Measurements from ENCODE around the gene TIGD3.

The TIGD3 gene

DNA sequence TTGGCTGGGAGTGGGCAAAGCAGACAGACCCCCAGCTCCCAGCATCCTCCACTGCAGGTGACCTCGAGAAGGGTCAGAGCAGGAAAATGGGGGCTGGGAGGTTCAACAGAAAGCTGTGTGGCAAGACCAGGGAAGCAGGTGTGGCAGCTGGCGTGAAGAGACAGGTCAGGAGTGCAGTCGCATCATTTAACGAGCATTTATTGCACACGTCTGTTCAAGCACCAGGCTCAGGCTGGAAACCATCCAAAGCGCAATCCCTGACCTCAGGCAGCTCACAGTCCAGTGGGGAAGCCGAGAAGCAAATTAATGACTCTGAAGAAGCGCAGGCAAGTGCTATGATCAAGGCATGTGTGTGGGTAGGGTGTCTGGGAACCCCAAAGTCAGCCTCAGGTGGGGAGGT lies 20.5 kb downstream of the TIGD3 start:
- no peak for DNase-seq

- no peak for DNase-seq
These were observed 21.7 kb downstream of the TIGD3 start for GRCh38 chr11:65376138-65376713.

GRCh38 chr11:65377036-65377435 lies 22.5 kb downstream of the TIGD3 start:
- DNase-seq = no peak

DNA sequence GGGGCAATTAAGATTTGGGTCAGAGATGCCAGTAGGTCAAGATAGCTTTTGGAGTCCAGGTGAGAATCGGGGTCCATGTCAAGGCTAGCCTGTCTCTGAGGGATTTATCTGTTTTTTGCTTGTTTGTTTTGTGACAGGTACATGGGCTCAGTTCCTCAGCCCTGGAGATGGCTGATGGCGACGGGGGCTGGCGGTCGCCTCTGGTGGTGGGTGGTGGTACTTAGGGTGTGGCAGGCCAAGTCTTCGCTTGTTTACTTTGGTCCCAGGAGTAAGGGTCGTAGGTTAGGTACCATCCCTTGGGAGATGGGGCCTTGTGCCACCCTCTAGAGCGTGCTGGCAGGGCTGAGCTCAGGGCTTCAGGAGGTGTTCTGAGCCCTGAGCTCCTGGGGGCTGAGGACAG lies 23.2 kb downstream of the TIGD3 start:
- DNase-seq = no peak

DNA sequence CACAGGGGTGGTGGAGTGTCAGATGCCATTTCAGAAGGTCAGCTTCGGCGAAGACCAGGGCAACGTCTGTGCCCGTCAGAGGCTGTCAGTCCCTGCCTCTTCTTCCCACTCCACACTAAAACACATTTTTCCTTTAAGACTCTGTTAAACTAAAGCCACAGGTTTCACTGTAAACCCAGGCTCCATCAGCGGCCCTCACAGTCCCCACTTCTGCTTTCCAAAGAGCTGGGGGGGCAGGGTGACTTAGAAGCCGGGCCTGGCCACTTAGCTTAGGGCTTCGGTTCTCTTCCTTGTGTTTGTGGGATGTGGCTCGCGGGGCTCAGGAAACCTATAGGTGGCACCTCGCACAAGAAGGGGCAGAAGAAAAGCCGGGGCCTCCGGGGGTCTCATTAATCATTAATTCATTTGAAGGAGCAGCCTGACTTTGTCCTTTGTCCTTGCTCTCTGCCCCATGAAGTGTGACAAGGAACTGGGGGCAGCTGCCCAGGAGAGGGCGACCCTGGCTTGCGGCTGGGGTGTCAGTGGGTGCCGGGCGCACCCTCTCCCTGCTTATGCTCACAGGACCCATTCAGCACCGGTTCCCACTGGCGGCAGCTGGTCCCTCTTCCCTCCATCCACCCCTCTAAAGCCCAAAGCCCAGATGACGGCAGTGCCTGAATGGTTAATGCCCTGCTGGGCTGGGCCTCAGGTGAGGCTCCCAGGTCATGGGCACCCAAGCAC lies 23.8 kb downstream of the TIGD3 start:
- DNase-seq = no peak

DNA sequence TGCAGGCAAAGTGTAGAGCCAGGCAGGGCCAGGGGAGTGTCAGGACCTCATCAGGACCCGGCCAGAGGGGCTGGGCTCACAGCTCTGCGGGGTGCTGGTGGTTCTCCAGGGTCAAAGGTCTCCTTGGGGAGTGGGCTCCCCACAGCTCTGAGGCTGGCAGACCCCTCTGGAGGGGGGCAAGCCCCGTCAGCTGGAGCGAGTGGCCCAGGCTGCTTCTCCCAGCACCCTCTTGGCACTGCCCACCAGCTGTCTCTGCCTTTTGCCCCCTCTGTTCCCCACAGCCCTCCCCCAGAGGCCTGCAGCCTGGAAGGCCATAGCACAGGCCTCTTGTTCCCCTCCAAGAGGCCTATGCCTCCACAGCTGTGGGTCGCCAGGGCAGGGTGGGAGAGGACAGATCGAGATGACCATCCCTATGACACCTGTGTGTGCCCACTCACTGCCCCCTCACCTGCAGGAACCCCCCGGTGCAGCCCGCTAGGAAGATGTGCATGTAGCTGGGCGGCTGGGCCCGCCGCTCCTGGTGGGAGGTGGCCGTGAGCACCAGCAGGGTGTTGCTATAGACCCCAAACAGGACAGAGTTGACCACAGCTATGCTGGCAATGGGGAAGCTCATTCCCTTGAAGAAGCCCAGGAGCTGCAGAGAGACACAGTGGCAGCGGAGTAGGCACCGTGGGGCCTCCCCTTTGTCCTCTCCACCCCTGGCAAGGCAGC lies 24.5 kb downstream of the TIGD3 start:
- DNase-seq = no peak

DNA sequence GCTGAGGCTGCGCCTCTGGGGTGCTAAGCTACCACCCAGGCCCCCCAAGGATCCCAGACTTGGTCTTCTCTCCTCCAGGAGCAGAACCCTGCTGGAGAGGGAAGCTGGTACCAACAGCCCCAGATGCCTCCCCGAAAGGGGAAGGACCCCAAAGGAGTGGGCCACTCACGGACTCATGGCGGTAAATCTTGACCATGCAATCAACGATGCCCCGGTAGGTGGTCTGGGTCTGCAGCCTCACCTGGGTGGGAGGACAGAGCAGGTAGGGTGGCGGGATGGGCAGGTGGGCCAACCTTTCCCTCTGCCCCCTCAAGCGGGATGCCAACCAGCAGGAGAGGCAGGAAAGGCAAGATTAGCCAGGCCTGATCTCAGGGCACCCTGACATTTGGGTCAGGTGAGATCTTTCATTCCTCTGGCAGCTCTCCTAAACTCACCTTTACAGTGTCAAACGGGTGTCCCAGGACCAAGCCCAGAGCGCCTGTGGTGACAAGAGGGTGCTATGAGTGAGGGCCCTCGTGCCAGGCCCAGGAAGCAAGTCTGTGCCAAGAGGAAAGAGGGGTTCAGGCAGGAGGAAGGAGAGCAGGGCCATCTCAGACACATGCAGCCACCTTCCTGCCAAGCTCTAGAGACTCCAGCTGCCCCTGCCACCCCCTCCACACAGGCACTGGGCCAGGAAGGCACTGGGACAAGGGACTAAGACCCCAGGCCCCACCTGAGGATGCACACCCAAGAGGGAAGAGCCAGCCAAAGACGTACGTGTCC lies 25.3 kb downstream of the TIGD3 start:
- DNase-seq = no peak

GRCh38 chr11:65380460-65381119 lies 26.0 kb downstream of the TIGD3 start:
- DNase-seq = peak; percentile 65

DNA sequence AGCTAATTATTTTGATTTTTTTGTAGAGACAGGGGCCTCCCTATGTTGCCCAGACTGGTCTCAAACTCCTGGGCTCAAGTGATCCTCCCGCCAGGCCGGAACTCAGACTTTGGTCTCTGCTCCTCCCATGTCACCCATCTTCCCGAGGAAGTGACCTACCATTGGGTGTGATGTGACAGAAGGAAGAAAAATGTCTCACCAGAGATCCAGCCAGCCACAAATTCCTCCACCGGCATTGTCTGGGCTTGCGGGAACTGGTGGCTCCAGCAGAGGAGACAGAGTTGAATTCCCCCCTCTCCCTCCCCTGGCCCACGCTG lies 27.1 kb downstream of the TIGD3 start:
- no peak for DNase-seq

DNA sequence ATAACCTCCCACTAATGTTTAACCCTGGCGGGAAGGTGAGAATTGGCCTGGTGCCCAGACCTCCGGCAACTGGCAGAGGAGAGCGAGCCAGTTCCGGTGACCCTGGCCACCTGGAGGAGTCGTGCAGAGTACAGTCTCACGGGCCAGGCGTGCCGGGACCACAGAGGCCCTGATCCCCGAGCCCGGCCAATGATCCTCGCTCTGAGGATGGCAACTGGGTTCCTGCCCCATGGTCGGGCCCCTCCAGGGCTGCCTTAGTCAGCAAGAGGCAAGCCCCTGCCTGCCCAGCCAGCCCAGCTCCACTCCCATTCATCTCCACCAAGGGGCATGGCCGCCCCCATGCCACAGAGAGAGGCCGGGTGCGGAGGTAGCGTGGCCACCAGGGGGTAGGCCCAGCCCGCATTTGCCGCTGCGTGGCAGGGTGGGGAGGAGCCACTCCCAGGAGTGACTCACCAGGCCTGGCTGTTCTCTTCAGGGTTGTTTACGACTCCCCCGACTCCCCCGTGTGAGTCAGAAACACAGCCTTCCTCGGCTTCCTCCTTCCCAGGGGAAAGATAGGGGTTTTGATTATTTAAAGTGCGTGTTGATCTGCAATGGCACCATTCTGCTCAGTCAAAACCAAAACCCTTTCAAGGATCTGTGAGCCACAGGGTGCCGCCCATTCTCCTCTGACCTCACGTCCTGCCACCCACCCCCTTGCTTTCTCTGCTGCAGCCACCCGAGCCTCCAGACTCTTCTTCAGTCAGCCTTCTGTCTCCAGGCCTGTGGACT lies 27.7 kb downstream of the TIGD3 start, which contains the start of gene SLC25A45:
TSS of gene SLC25A45 (minus strand) at position 614 of the 771 bp plus-strand sequence. CDS start 695 bp downstream, outside the sequence.
- peak; percentile 97 for DNase-seq

- DNase-seq = peak; percentile 98
These were observed 28.3 kb downstream of the TIGD3 start for GRCh38 chr11:65382804-65383368.

GRCh38 chr11:65383778-65384177 lies 29.2 kb downstream of the TIGD3 start:
- no peak for DNase-seq

- no peak for DNase-seq
These were observed 29.8 kb downstream of the TIGD3 start for GRCh38 chr11:65384301-65384889.

DNA sequence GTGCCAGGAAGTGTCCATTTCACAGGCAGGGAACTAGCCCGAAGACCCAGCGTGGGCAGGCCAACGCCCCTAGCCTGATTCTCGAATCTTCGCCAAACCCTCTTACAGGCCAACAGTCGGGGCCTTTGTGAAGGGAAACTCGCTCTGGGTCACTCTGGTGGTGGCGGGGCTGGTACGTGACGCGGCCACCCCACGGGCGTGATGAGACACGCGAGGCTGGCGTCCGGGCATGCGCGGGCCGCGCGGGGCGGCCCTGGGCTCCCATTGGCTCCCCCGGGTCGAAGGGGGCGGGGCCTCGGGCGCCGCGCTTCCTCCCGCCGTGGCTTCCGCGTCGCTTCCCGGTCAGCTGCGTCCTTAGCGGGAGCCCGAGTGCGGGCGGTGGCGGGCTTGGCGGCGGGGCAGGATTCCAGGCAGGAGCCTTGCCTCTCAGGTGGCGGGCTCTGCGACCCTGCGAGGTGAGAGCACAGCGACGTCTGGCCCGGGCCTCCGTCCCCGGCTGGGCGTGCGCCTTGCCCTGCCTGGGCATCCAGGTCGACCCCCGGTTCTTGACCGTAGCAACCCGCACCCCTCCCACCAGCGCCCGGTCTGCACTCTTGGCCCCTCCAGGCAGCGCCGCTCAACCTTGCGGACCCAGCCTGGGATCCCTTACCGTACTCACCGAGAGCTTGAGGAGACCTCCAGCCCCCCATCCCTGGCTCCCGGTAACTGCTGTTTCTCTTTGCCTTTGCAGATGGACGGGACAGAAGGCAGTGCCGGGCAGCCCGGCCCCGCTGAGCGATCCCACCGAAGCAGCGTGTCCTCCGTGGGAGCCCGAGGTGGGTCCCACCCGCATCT lies 32.0 kb downstream of the TIGD3 start, which contains the start of gene FRMD8:
TSS of gene FRMD8 (plus strand) at position 331 of the 834 bp plus-strand sequence. CDS start at position 731, 400 bp downstream.
- peak; percentile 94 for DNase-seq

DNA sequence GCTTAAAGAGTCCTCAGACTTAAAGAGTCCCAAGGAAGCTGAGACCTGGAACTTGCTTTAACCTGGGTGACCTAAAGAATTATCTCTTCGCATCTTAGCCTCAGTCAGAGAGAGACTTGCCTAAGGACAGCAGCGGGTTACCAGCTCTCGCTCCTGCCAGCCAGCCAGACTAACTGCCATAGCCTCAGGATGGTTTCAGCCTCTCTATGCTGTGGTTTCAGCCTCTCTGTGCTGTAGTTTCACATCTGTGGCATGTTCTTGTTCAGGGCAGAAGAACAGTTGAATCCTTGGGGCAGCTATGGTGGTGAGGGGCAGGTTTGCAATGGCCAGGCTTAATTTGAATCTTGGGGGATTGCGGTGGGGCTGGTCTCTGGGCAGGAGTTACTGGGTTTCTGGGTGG lies 34.2 kb downstream of the TIGD3 start:
- no peak for DNase-seq

DNA sequence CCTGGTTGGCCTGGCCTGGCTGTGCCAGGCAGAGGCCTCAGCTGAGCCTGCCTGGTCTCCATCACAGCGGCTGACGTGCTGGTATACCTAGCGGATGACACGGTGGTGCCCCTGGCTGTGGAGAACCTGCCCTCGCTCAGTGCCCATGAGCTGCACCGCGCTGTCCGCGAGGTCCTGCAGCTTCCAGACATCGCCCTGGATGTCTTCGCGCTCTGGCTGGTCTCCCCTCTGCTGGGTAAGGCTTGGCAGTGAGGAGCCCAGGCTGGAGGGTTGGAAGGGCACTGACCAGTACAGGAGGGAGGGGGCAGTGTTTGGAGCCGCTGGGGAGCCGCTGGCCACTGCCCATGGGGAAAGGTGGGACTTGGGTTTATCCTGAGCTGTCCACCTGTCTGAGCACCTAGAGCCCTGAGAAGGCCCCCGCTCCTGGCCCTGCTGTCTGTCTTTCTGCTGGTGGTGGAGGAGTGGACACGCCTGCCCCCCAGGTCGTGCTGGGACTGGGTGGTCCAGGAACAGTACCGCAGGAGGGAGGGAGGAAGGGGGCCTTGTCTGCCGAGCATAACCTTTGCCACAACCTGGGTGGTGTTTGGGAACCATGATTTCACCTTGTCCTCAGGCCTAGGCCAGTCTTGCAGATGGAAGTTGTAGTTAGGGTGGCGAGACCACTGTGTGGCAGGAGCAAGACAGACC lies 34.9 kb downstream of the TIGD3 start:
- DNase-seq = no peak

DNA sequence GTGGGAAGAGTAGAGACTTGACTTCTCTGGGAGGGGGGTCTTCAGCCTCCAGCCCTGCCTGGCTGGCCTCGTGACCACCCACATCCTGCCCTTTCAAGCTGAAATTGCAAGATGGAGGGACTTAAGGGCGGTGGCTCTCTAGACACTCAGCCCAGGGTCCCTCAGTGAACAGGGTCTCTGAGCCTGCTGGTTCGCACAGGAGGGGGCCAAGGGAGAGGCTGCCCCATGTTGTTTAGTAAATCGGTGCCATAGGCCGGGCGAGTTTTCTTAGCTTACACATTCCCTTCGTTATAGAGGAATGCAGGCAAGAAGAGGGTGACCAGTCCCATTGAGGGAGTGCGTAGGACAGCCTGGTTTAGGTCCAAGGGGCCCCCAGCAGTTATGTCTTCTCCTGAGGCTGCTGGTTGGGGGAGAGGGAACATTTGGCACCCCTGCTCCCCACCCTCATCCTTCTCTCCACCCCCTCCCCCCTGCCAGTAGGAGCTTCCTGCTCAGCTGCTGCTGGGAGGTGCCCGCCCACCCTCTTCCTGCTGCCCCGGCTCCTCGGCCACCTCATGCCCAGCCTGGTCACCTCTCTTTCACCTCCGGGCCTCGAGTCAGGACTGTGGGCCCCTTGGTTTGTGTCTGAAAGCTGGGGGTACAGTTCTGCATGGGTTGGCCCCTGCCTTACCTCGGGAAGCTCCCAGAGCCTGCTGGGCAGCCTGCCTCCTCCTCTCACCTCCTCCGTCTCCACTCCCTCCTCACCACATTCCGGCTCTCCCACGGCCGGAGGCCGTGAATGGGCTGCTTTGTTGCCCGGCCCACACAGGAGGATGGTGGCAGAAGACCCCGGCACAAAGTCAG lies 35.8 kb downstream of the TIGD3 start:
- no peak for DNase-seq

- DNase-seq = no peak
These were observed 36.4 kb downstream of the TIGD3 start for GRCh38 chr11:65390996-65391395.
